ENCODE data around the gene UNC5B.

DNA sequence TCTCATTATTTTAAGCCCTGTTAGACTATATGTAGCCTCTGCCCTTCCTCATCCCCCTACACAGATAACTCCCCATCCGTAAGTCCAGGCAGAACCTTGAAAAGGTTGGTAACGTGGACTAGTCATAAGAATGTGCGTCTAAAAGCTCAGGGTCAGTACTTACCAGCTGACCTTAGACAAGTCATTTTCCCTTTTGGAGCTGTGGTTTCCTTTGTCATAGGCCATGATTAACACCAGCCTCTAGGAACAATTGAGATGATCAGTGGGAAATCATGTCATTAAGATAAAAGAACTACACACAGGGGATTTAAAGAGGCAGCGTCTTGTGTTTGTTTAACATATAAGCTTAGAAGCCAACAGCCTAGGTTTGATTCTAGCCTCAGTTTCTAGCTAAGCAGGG, 6.9 kb upstream of the UNC5B start:
- TF ChIP-seq, protein P1, sequence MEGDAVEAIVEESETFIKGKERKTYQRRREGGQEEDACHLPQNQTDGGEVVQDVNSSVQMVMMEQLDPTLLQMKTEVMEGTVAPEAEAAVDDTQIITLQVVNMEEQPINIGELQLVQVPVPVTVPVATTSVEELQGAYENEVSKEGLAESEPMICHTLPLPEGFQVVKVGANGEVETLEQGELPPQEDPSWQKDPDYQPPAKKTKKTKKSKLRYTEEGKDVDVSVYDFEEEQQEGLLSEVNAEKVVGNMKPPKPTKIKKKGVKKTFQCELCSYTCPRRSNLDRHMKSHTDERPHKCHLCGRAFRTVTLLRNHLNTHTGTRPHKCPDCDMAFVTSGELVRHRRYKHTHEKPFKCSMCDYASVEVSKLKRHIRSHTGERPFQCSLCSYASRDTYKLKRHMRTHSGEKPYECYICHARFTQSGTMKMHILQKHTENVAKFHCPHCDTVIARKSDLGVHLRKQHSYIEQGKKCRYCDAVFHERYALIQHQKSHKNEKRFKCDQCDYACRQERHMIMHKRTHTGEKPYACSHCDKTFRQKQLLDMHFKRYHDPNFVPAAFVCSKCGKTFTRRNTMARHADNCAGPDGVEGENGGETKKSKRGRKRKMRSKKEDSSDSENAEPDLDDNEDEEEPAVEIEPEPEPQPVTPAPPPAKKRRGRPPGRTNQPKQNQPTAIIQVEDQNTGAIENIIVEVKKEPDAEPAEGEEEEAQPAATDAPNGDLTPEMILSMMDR (IDR thresholded peaks at IDR 0.05; ENCODE audit: low read length) = no peak
- no peak for TF ChIP-seq EZH2phosphoT487 (IDR thresholded peaks at IDR 0.05; ENCODE audit: low read length)
